Stimulated activated CD4-positive, alpha-beta T cell treated with anti-CD3 and anti-CD28 coated beads, Interleukin-12 subunit alpha, Interleukin-12 subunit beta, amount 100 ng/mL, for 48 hours (primary cell): ENCODE results near the gene SERTM2.
"Not testable (repeated sequence)": the region's sequence is repeated elsewhere in the genome, so short reads cannot be mapped to it uniquely, and the experiment has no call there.

Experiments used
- DNase-seq, 3 donors: peaks; one replicate each; pipeline ENCODE4 v3.0.0-alpha.2; 2020; ENCODE audit warnings: low read depth in 2 of 3, low spot score in 1 of 3

The SERTM2 gene

GRCh38 chrX:111511477-111511876, at the start of gene SERTM2:
SERTM2 (plus strand) TSS chrX:111511645; CDS start chrX:111518858, 7,213 bp downstream.
- DNase-seq: no peak

GRCh38 chrX:111465669-111466068, 45.8 kb upstream of the SERTM2 start:
- no peak for DNase-seq

- no peak for DNase-seq
These were observed 43.5 kb upstream of the SERTM2 start for GRCh38 chrX:111467896-111468295.

- DNase-seq: no peak
These were observed 40.6 kb upstream of the SERTM2 start for GRCh38 chrX:111470681-111471403.

- DNase-seq: no peak
These were observed 29.5 kb upstream of the SERTM2 start for GRCh38 chrX:111481896-111482295.

- no peak for DNase-seq
These were observed 28.3 kb upstream of the SERTM2 start for GRCh38 chrX:111483135-111483534.

- DNase-seq: no peak
These were observed 27.6 kb upstream of the SERTM2 start for GRCh38 chrX:111483881-111484280.

GRCh38 chrX:111490688-111491087, 20.8 kb upstream of the SERTM2 start:
- DNase-seq: no peak

- no peak for DNase-seq
These were observed 19.4 kb upstream of the SERTM2 start for GRCh38 chrX:111492085-111492484.

- no peak for DNase-seq
These were observed 12.8 kb upstream of the SERTM2 start for GRCh38 chrX:111498538-111499103.

GRCh38 chrX:111503485-111503993, 7.9 kb upstream of the SERTM2 start:
- DNase-seq: no peak

GRCh38 chrX:111504941-111505340, 6.5 kb upstream of the SERTM2 start:
- DNase-seq: no peak

GRCh38 chrX:111505783-111506182, 5.7 kb upstream of the SERTM2 start:
- no peak for DNase-seq

GRCh38 chrX:111506826-111507225, 4.6 kb upstream of the SERTM2 start:
- DNase-seq: no peak

- DNase-seq: no peak
These were observed 3.5 kb upstream of the SERTM2 start for GRCh38 chrX:111507933-111508332.

GRCh38 chrX:111515298-111515697, 3.9 kb downstream of the SERTM2 start:
- no peak for DNase-seq

GRCh38 chrX:111518667-111519066, 7.2 kb downstream of the SERTM2 start:
- DNase-seq: no peak

- no peak for DNase-seq
These were observed 7.8 kb downstream of the SERTM2 start for GRCh38 chrX:111519215-111519614.

GRCh38 chrX:111520506-111520905, 9.1 kb downstream of the SERTM2 start:
- DNase-seq: no peak

- DNase-seq: no peak
These were observed 9.7 kb downstream of the SERTM2 start for GRCh38 chrX:111521169-111521568.

GRCh38 chrX:111543212-111543741, 31.8 kb downstream of the SERTM2 start:
- no peak for DNase-seq

GRCh38 chrX:111549235-111549634, 37.8 kb downstream of the SERTM2 start:
- not testable (repeated sequence) for DNase-seq
